GM18520 (cell line): ENCODE data around the gene RETREG1.
"Not testable (repeated sequence)": the region's sequence is repeated elsewhere in the genome, so short reads cannot be mapped to it uniquely, and the experiment has no call there.

Experiments used
- ATAC-seq: cut with Tn5 transposase; IDR thresholded peaks from one replicate; pipeline ENCODE4 v1.9.1; 2021; ENCODE audit not compliant: unreplicated experiment

Gene RETREG1

GRCh38 chr5:16492398-16493140 is 124.2 kb downstream of the RETREG1 start:
- no peak for ATAC-seq

GRCh38 chr5:16490911-16491310 is 125.9 kb downstream of the RETREG1 start:
- ATAC-seq: no peak

- no peak for ATAC-seq
These were observed 127.4 kb downstream of the RETREG1 start for GRCh38 chr5:16489322-16489791.

- no peak for ATAC-seq
These were observed 129.3 kb downstream of the RETREG1 start for GRCh38 chr5:16487456-16487855.

- no peak for ATAC-seq
These were observed 130.1 kb downstream of the RETREG1 start for GRCh38 chr5:16486711-16487111.

GRCh38 chr5:16485656-16486055 is 131.1 kb downstream of the RETREG1 start:
- ATAC-seq: no peak

- no peak for ATAC-seq
These were observed 132.7 kb downstream of the RETREG1 start for GRCh38 chr5:16484081-16484480.

- no peak for ATAC-seq
These were observed 133.4 kb downstream of the RETREG1 start for GRCh38 chr5:16483361-16483760.

GRCh38 chr5:16482891-16483290 is 133.9 kb downstream of the RETREG1 start:
- no peak for ATAC-seq

- no peak for ATAC-seq
These were observed 135.8 kb downstream of the RETREG1 start for GRCh38 chr5:16480821-16481538.

- no peak for ATAC-seq
These were observed 136.7 kb downstream of the RETREG1 start for GRCh38 chr5:16480144-16480543.

- ATAC-seq: no peak
These were observed 139.3 kb downstream of the RETREG1 start for GRCh38 chr5:16477541-16477940.

GRCh38 chr5:16476417-16476816 is 140.4 kb downstream of the RETREG1 start:
- not testable (repeated sequence) for ATAC-seq

GRCh38 chr5:16471387-16471786 is 145.4 kb downstream of the RETREG1 start:
- ATAC-seq: no peak

- ATAC-seq: peak; percentile 93
These were observed 149.2 kb downstream of the RETREG1 start for GRCh38 chr5:16467363-16468219.

- ATAC-seq: peak; percentile 55
These were observed 151.0 kb downstream of the RETREG1 start, which contains the start of gene ZNF622 for GRCh38 chr5:16465544-16466432. Gene ZNF622, minus strand, starts transcription at chr5:16465800. Its CDS starts 135 bp downstream, at chr5:16465665.

- ATAC-seq: no peak
These were observed 151.9 kb downstream of the RETREG1 start for GRCh38 chr5:16464664-16465543.

GRCh38 chr5:16464231-16464630 is 152.6 kb downstream of the RETREG1 start:
- ATAC-seq: no peak

GRCh38 chr5:16461782-16462181 is 155.0 kb downstream of the RETREG1 start:
- ATAC-seq: no peak
